Esophagus (tissue), 2 donors: ENCODE results near the gene TREH. TPM values are rescaled to one million over a fixed set of nuclear protein-coding genes. Genes with fewer than 3 reads are reported as not detected.
A peak's percentile ranks its signal among the peaks of the same experiment; 100 is the strongest.

Source experiments
- H3K27ac ChIP-seq, 2 donors: one replicate each; pipeline ENCODE4 v1.5.1; 2013; ENCODE audit warnings: low read depth in 2 of 2, mild to moderate bottlenecking in 2 of 2, inconsistent platforms in 1 of 2, low read length in 1 of 2, moderate library complexity in 1 of 2
- H3K27me3 ChIP-seq, 2 donors: one replicate each; pipeline ENCODE4 v1.6.1; 2013; ENCODE audit warnings: low read length in 2 of 2, control low read depth in 1 of 2, mild to moderate bottlenecking in 1 of 2; ENCODE audit not compliant: insufficient read depth in 2 of 2, control insufficient read depth in 1 of 2
- H3K36me3 ChIP-seq, 2 donors: one replicate each; pipeline ENCODE4 v1.6.1; 2013; ENCODE audit warnings: low read length in 1 of 2; ENCODE audit not compliant: control insufficient read depth in 2 of 2, insufficient read depth in 2 of 2
- H3K4me1 ChIP-seq, 2 donors: one replicate each; pipeline ENCODE4 v1.6.1; 2013; ENCODE audit warnings: low read length in 1 of 2; ENCODE audit not compliant: control insufficient read depth in 2 of 2, insufficient read depth in 2 of 2
- H3K4me3 ChIP-seq, 2 donors: one replicate each; pipeline ENCODE4 v1.5.1; 2013; ENCODE audit warnings: low read length in 2 of 2, mild to moderate bottlenecking in 2 of 2, low read depth in 1 of 2, moderate library complexity in 1 of 2
- H3K9me3 ChIP-seq, 2 donors: one replicate each; pipeline ENCODE4 v1.6.1; 2013; ENCODE audit warnings: mild to moderate bottlenecking in 2 of 2, low read depth in 1 of 2, low read length in 1 of 2, moderate library complexity in 1 of 2; ENCODE audit not compliant: control insufficient read depth in 2 of 2, insufficient read depth in 1 of 2
- WGBS, 2 donors: extraction: QIAGEN DNeasy Blood & Tissue Kit; methylation state at CpG; one replicate each; pipeline ENCODE4 v1.1.7; 2013; 5-methylcytosine and 5-hydroxymethylcytosine counted together
- polyA plus RNA-seq, 2 donors: library from polyadenylated mRNA; stranded (reverse); fragments of 200-250 nt; gene quantifications; one replicate each; pipeline ENCODE4 v1.2.3, GENCODE V29; 2013
- donor health status: healthy with polysubstance abuse.
- donor health status: Bipolar disorder and iron deficiency.

TREH gene
- polyA plus RNA-seq, 2 donors = 0.54 to 5.8 TPM

GRCh38 chr11:118610773-118611432 is 68.5 kb downstream of the TREH start:
- WGBS, 2 donors = 4 to 5% methylated on average over 36 to 54 of the region's 54 CpGs
- peaks cover 0 to 4% of the 10 kb centered on the region in 2 donors for H3K9me3 ChIP-seq
- peak overlapping the region; percentile 29 to 36 for H3K4me3 ChIP-seq
- H3K4me1 ChIP-seq = peaks cover 2 to 12% of the 10 kb centered on the region in 2 donors
- peaks cover 0 to under 1% of the 10 kb centered on the region in 2 donors for H3K36me3 ChIP-seq
- no peaks in the 10 kb centered on the region for H3K27me3 ChIP-seq
- peak overlapping the region; percentile 5 to 90 for H3K27ac ChIP-seq

DNA sequence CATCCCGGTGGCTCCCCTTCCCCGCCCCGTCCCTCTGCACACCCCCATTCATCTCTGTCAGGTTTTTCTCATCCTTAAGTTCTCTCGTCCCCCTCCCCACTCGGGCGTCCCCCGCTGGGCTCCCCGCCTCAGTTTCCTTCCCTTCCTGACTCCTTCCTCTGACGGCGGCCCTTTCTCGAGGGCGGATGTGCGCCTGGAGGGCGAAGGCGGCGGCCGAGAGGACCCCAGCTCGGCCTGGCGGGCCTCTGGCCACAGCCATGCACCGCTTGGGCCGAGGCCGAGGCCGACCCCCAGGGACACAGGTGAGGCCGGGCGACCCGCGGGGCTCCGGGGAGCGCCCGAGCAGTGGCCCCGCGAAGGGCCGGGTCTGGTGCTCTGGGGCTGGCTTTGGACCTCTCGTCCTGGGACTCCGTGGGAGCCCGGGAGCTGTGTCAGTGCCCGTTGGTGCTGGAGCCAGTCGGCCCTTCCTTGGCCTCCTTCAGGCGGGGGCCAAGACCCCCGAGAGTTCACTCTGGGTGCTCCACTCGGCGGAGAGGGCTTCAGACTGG is 69.2 kb downstream of the TREH start:
- Histone ChIP-seq H3K27me3 (no peaks in the 10 kb centered on the region), H3K4me3 (peak overlapping the region; percentile 29 to 41), H3K36me3 (no peaks in the 10 kb centered on the region), H3K4me1 (peaks cover 2 to 12% of the 10 kb centered on the region in 2 donors), H3K27ac (peak overlapping the region; percentile 5 to 90), H3K9me3 (peaks cover 0 to 4% of the 10 kb centered on the region in 2 donors)
- WGBS, 2 donors = 29 to 31% methylated on average over 41 to 42 of the region's 42 CpGs

GRCh38 chr11:118609380-118610224 is 69.8 kb downstream of the TREH start:
- Histone ChIP-seq H3K27ac (peak overlapping the region; percentile 76 to 90), H3K9me3 (peaks cover 0 to 4% of the 10 kb centered on the region in 2 donors), H3K36me3 (no peaks in the 10 kb centered on the region), H3K4me3 (peak overlapping the region; percentile 29 to 41), H3K27me3 (no peaks in the 10 kb centered on the region), H3K4me1 (peaks cover 2 to 12% of the 10 kb centered on the region in 2 donors)
- WGBS, 2 donors = 34 to 43% methylated on average over 53 to 57 of the region's 57 CpGs

- Histone ChIP-seq H3K9me3 (peaks cover 0 to 4% of the 10 kb centered on the region in 2 donors), H3K36me3 (no peaks in the 10 kb centered on the region), H3K4me3 (peak overlapping the region; percentile 52 to 61), H3K27me3 (no peaks in the 10 kb centered on the region), H3K27ac (peak overlapping the region; percentile 78 to 90), H3K4me1 (peaks cover 2 to 12% of the 10 kb centered on the region in 2 donors)
- 10 to 15% methylated on average over 60 to 69 of the region's 69 CpGs for WGBS, 2 donors
Observed at GRCh38 chr11:118608360-118609227, 70.9 kb downstream of the TREH start.

GRCh38 chr11:118607401-118608359 is 71.8 kb downstream of the TREH start, which contains the start of gene PHLDB1:
Gene PHLDB1, plus strand, starts transcription at chr11:118607615. Its CDS starts 6,222 bp downstream, at chr11:118613837.
- Histone ChIP-seq H3K4me1 (peaks cover 2 to 12% of the 10 kb centered on the region in 2 donors), H3K4me3 (peak within 1 kb of the TSS; percentile 52 to 61), H3K36me3 (no peaks in the 10 kb centered on the region), H3K27me3 (no peaks in the 10 kb centered on the region), H3K9me3 (peaks cover 0 to 4% of the 10 kb centered on the region in 2 donors), H3K27ac (peak within 1 kb of the TSS; percentile 78 to 90)
- WGBS, 2 donors = 0 to 2% methylated on average over 56 to 72 of the region's 72 CpGs

Other genes with a start within 250 kb of the TREH start
- 1 to 10 TPM; 6.4 to 8.5 TPM for gene KMT2A, start 243.2 kb downstream of the TREH start, polyA plus RNA-seq
- gene TTC36, start 152.2 kb downstream of the TREH start, polyA plus RNA-seq = under 1 TPM; 0.14 to 0.18 TPM
- gene TMEM25, start 148.5 kb downstream of the TREH start, polyA plus RNA-seq = 1 to 10 TPM; 5.3 to 6.0 TPM
- 10 to 100 TPM in 1 of 2 donors, 1 to 10 TPM in 1; 8.6 to 10.9 TPM for gene IFT46, start 113.7 kb downstream of the TREH start, polyA plus RNA-seq
- 10 to 100 TPM; 44.7 to 58.0 TPM for gene ARCN1, start 107.2 kb downstream of the TREH start, polyA plus RNA-seq
- 10 to 100 TPM; 12.9 to 25.7 TPM for gene PHLDB1, start 72.0 kb downstream of the TREH start, polyA plus RNA-seq
- 10 to 100 TPM; 18.4 to 22.6 TPM for gene DDX6, start 111.5 kb upstream of the TREH start, polyA plus RNA-seq
- under 1 TPM; 0.11 to 0.18 TPM for gene CXCR5, start 204.2 kb upstream of the TREH start, polyA plus RNA-seq
- gene BCL9L, start 246.3 kb upstream of the TREH start, polyA plus RNA-seq = 10 to 100 TPM in 1 of 2 donors, 1 to 10 TPM in 1; 8.5 to 30.4 TPM